Loucy (cell line): ENCODE results near the gene LRRC4C.

Source experiments
- H2AFZ ChIP-seq: fragments of 200-600 bp; sonication (generic); 2 replicates; pipeline ENCODE4 v1.6.0; 2016; ENCODE audit warnings: antibody characterized with exemption, mild to moderate bottlenecking, low read length, moderate library complexity
- H3F3A ChIP-seq: fragments of 200-600 bp; 2 replicates; pipeline ENCODE4 v1.6.0; 2016; ENCODE audit warnings: antibody characterized with exemption, low read depth, mild to moderate bottlenecking
- H3K27me3 ChIP-seq: fragments of 200-600 bp; sonication (generic); 2 replicates; pipeline ENCODE4 v1.6.1; 2014; ENCODE audit warnings: low read length, mild to moderate bottlenecking; ENCODE audit not compliant: insufficient read depth, poor library complexity, severe bottlenecking
- H3K36me3 ChIP-seq: fragments of 200-600 bp; sonication (generic); 2 replicates; pipeline ENCODE4 v1.6.1; 2016; ENCODE audit warnings: low read length; ENCODE audit not compliant: insufficient read depth
- H3K4me1 ChIP-seq: fragments of 200-600 bp; sonication (generic); 2 replicates; pipeline ENCODE4 v1.5.1; 2014; ENCODE audit warnings: low read length, mild to moderate bottlenecking; ENCODE audit not compliant: insufficient read depth, poor library complexity, severe bottlenecking
- H3K4me2 ChIP-seq: fragments of 200-600 bp; sonication (generic); 2 replicates; pipeline ENCODE4 v1.6.0; 2014; ENCODE audit warnings: antibody characterized with exemption, low read length, low read depth, mild to moderate bottlenecking; ENCODE audit not compliant: poor library complexity, severe bottlenecking
- H3K4me3 ChIP-seq: fragments of 200-600 bp; sonication (generic); 2 replicates; pipeline ENCODE4 v1.5.1; 2014; ENCODE audit warnings: low read length, mild to moderate bottlenecking, mixed read lengths; ENCODE audit not compliant: poor library complexity, severe bottlenecking
- H3K79me2 ChIP-seq: fragments of 200-600 bp; sonication (generic); 2 replicates; pipeline ENCODE4 v1.6.1; 2014; ENCODE audit warnings: low read length; ENCODE audit not compliant: insufficient read depth
- H3K9ac ChIP-seq: fragments of 200-600 bp; sonication (generic); 2 replicates; pipeline ENCODE4 v1.6.0; 2014; ENCODE audit warnings: mild to moderate bottlenecking, low read depth, low read length, moderate library complexity; ENCODE audit not compliant: poor library complexity, severe bottlenecking
- H3K9me2 ChIP-seq: fragments of 200-600 bp; sonication (generic); replicated peaks from 2 replicates; pipeline ENCODE4 v1.6.1; 2016; ENCODE audit warnings: low read depth, low read length, mixed read lengths
- H3K9me3 ChIP-seq: fragments of 200-600 bp; sonication (generic); 2 replicates; pipeline ENCODE4 v1.6.1; 2014; ENCODE audit warnings: mild to moderate bottlenecking, antibody characterized with exemption, low read length, low read depth; ENCODE audit not compliant: insufficient read depth
- H4K20me1 ChIP-seq: fragments of 200-600 bp; sonication (generic); 2 replicates; pipeline ENCODE4 v1.6.0; 2014; ENCODE audit warnings: antibody characterized with exemption, low read length, mild to moderate bottlenecking; ENCODE audit not compliant: insufficient read depth, poor library complexity, severe bottlenecking
- EZH2phosphoT487 ChIP-seq: fragments of 200-600 bp; IDR thresholded peaks from 2 replicates; pipeline ENCODE4 v1.6.1; 2018; ENCODE audit warnings: antibody characterized with exemption, mild to moderate bottlenecking, moderate library complexity, borderline replicate concordance
- TF ChIP-seq, protein P1 (sequence below): fragments of 200-600 bp; sonication (generic); conservative IDR thresholded peaks from 2 replicates; pipeline ENCODE4 v1.5.1; 2014; ENCODE audit warnings: mild to moderate bottlenecking, antibody characterized with exemption, low read length

The LRRC4C gene

DNA sequence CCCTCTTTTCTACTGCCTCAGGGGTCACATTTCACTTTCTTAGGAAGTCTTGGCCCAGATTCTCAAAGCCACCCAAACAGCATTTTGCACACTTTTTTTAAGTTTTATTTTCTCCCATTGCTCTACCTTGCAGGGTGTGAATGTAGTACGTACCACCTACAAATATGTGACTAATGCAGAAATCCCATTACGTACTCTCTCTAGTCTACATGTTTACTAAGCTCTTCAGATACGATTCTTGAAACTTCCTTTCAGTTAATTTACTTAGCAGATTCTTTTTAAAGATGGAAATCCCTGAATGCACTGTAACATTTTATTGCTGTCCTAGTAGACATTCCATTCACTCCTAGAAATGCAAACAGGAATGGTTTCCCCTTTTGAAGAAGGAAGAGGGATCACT, 61.3 kb downstream of the LRRC4C start:
- no peaks in the 10 kb centered on the region for H4K20me1 ChIP-seq
- no peak overlapping the region for H3K9ac ChIP-seq
- no peaks in the 10 kb centered on the region for H3K27me3 ChIP-seq
- no peaks in the 10 kb centered on the region for H3K4me1 ChIP-seq
- H3K36me3 ChIP-seq = no peaks in the 10 kb centered on the region
- no peak overlapping the region for H2AFZ ChIP-seq
- no peak overlapping the region for H3K4me3 ChIP-seq
- no peaks in the 10 kb centered on the region for H3K79me2 ChIP-seq
- no peaks in the 10 kb centered on the region for H3F3A ChIP-seq
- no peaks in the 10 kb centered on the region for H3K9me3 ChIP-seq
- no peak overlapping the region for H3K4me2 ChIP-seq
- no peaks in the 10 kb centered on the region for H3K9me2 ChIP-seq
- TF ChIP-seq, protein P1, sequence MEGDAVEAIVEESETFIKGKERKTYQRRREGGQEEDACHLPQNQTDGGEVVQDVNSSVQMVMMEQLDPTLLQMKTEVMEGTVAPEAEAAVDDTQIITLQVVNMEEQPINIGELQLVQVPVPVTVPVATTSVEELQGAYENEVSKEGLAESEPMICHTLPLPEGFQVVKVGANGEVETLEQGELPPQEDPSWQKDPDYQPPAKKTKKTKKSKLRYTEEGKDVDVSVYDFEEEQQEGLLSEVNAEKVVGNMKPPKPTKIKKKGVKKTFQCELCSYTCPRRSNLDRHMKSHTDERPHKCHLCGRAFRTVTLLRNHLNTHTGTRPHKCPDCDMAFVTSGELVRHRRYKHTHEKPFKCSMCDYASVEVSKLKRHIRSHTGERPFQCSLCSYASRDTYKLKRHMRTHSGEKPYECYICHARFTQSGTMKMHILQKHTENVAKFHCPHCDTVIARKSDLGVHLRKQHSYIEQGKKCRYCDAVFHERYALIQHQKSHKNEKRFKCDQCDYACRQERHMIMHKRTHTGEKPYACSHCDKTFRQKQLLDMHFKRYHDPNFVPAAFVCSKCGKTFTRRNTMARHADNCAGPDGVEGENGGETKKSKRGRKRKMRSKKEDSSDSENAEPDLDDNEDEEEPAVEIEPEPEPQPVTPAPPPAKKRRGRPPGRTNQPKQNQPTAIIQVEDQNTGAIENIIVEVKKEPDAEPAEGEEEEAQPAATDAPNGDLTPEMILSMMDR = no peak
- TF ChIP-seq EZH2phosphoT487 = no peak

DNA sequence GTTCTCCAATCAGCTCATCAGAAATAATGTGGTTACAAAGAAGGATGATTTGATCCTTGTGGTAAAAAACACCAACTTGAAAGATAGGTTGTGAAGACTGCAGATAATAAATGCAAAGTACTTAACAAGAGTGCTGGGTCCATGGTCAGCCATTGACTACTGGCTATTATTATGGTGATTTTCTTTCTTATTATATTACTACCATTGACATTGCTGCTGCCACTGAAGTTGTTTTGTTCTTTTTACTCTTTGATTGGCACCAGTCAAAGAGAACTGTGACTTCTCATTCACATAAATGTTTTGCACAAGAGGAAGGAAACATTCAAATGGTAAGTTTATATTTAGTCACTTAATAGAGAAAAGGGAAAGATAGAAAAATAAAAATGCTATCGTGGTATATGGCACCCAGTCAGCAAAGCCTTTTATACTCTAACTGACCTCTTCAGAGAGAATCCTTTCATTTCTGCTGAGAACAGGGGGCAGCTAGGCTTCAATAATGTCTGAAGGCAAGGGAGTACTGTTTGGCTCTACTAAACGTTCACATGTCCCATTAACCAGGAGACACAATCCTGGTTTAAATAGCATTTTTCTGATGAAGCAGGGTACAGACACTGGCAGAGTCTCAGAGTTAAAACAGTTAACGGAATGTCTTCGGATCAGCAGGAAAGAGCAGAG, 64.8 kb downstream of the LRRC4C start:
- H3F3A ChIP-seq = no peaks in the 10 kb centered on the region
- H3K9me2 ChIP-seq = no peaks in the 10 kb centered on the region
- H4K20me1 ChIP-seq = no peaks in the 10 kb centered on the region
- no peaks in the 10 kb centered on the region for H3K9me3 ChIP-seq
- no peaks in the 10 kb centered on the region for H3K79me2 ChIP-seq
- H3K4me2 ChIP-seq = no peak overlapping the region
- TF ChIP-seq, protein P1 = no peak
- no peak for TF ChIP-seq EZH2phosphoT487
- no peaks in the 10 kb centered on the region for H3K36me3 ChIP-seq
- no peak overlapping the region for H3K9ac ChIP-seq
- no peak overlapping the region for H3K4me3 ChIP-seq
- H2AFZ ChIP-seq = no peak overlapping the region
- no peaks in the 10 kb centered on the region for H3K4me1 ChIP-seq
- H3K27me3 ChIP-seq = no peaks in the 10 kb centered on the region

DNA sequence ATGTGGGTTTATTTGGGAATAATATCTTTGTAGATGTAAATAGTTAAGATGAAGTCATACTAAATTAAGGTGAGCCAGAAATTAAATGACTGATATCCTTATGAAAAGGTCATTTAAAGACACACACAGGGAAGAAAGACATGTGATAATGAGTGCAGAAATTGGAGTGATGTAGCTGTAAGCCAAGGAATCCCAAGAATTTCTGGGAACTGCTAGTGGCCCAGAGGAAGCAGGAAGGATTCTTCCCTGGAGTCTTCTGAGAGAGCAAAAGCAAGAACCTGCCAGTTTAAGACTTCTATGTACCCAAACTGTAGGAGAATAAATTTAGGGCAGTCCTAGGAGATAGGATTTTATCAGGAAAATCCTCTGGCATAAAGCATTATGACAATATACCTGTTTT, 66.9 kb downstream of the LRRC4C start:
- H2AFZ ChIP-seq = no peak overlapping the region
- H3K9me2 ChIP-seq = no peaks in the 10 kb centered on the region
- H3K4me2 ChIP-seq = no peak overlapping the region
- H3K27me3 ChIP-seq = no peaks in the 10 kb centered on the region
- H4K20me1 ChIP-seq = no peaks in the 10 kb centered on the region
- H3K79me2 ChIP-seq = no peaks in the 10 kb centered on the region
- no peaks in the 10 kb centered on the region for H3K36me3 ChIP-seq
- H3K9me3 ChIP-seq = no peaks in the 10 kb centered on the region
- no peaks in the 10 kb centered on the region for H3F3A ChIP-seq
- no peak overlapping the region for H3K9ac ChIP-seq
- no peak overlapping the region for H3K4me3 ChIP-seq
- H3K4me1 ChIP-seq = no peaks in the 10 kb centered on the region
- TF ChIP-seq EZH2phosphoT487 = no peak
- TF ChIP-seq, protein P1 = no peak
